ENCODE measurements around the gene HIPK2. TPM values are rescaled to one million over a fixed set of nuclear protein-coding genes. Genes with fewer than 3 reads are reported as not detected.

HIPK2 gene
- total and polyA plus RNA-seq, 2 of the 4 experiments (the other 2 are of a cell fraction), result 22.0 to 27.1 TPM

- no peak overlapping the region for H2AFZ ChIP-seq (replicated peaks; ENCODE audit: low read length, poor library complexity)
- intact Hi-C loops (cut with micrococcal nuclease), result no loop called here
- CTCF ChIA-PET, result interaction anchor here (0.6 kb wide), 1 partner anchor 64 kb away, joined by 3 read pairs; no protein-coding TSS in a partner anchor
- peaks cover 22% of the 10 kb centered on the region for H3K36me3 ChIP-seq (ENCODE audit: control insufficient read depth, insufficient read depth, low read length)
- no peak overlapping the region for H2AK9ac ChIP-seq (replicated peaks; ENCODE audit: low read depth, low read length, poor library complexity)
- peaks cover 41 to 73% of the 10 kb centered on the region in 2 experiments for H3K79me1 ChIP-seq (ENCODE audit: low read depth in 1 of 2, low read length in 2 of 2)
- dilution Hi-C loops (cut with HindIII; ENCODE audit: low sequenced_read_pairs, unreplicated experiment), result no loop called here
- POLR2A ChIA-PET (ENCODE audit: unreplicated experiment), result no interaction called here
- 94% methylated on average over 4 of the region's 10 CpGs; no CpG with 5 or more reads in 1 of the 2 experiments for WGBS, 2 experiments (ENCODE audit: extremely low coverage in 2 of 2, insufficient read length in 1 of 2)
- ATAC-seq (ENCODE audit: low read depth), result no peak
- peaks cover 28% of the 10 kb centered on the region for H3K9me1 ChIP-seq (ENCODE audit: insufficient read depth, low read length)
- peak overlapping the region; percentile 80; the same call in 1 of the 2 replicates for H2AK5ac ChIP-seq (ENCODE audit: low read depth, low read length)
- no peak overlapping the region for H3K4me2 ChIP-seq (ENCODE audit: low read depth, low read length)
- peak overlapping the region; percentile 32 to 34; a peak in 2 of 4 replicates for H4K8ac ChIP-seq (ENCODE audit: low read depth in 2 of 2, low read length in 2 of 2)
- H3K18ac ChIP-seq (ENCODE audit: low read depth, low read length), result no peak overlapping the region
- peaks cover 20% of the 10 kb centered on the region for H3K4me1 ChIP-seq (ENCODE audit: control insufficient read depth, insufficient read depth, low read length)
- no peak overlapping the region; the same call in 1 of the 2 replicates for H4K5ac ChIP-seq (ENCODE audit: low read depth, low read length)
- peaks cover 29% of the 10 kb centered on the region for H4K20me1 ChIP-seq (ENCODE audit: insufficient read depth, low read length)
- no peak overlapping the region for H3K4me3 ChIP-seq (ENCODE audit: insufficient read depth, low read depth, low read length)
- in situ Hi-C loops (cut with MboI; ENCODE audit: low sequenced_read_pairs), result no loop called here
- H2BK120ac ChIP-seq (ENCODE audit: low read depth, low read length), result peak overlapping the region; percentile 71; the same call in 1 of the 2 replicates
- no peaks in the 10 kb centered on the region for H3K27me3 ChIP-seq (ENCODE audit: control insufficient read depth, insufficient read depth, low read length)
- no peak overlapping the region for H3K56ac ChIP-seq (ENCODE audit: extremely low read depth, insufficient read depth, low read length)
- H3K23ac ChIP-seq (ENCODE audit: low read depth, low read length), result 0 out of 2 replicates have a peak overlapping the region, but pooled peaks have one; percentile 60
- no peak for DNase-seq
- peak overlapping the region; percentile 47; the same call in 1 of the 2 replicates for H4K91ac ChIP-seq (ENCODE audit: insufficient read depth, low read depth, low read length)
- H3K27ac ChIP-seq (ENCODE audit: insufficient read depth, low read length), result 0 out of 2 replicates have a peak overlapping the region, but pooled peaks have one; percentile 29
- no peak overlapping the region for H2BK5ac ChIP-seq (ENCODE audit: low read depth, low read length, poor library complexity, severe bottlenecking)
- no peak overlapping the region for H3K9ac ChIP-seq (ENCODE audit: low read depth, low read length)
- H2BK20ac ChIP-seq (ENCODE audit: low read depth, low read length), result peak overlapping the region; percentile 66
- TF ChIP-seq CEBPB (IDR thresholded peaks at IDR 0.05; ENCODE audit: low read depth, low read length) (no peak), RFX5 (IDR thresholded peaks at IDR 0.05; ENCODE audit: low read depth, low read length) (no peak), CTCF (conservative IDR thresholded peaks at IDR 0.05; ENCODE audit: low read depth, low read length) (no peak), SMC3 (IDR thresholded peaks at IDR 0.05; ENCODE audit: low read depth, low read length) (no peak), RAD21 (IDR thresholded peaks at IDR 0.05; ENCODE audit: low read length) (no peak), MXI1 (IDR thresholded peaks at IDR 0.05; ENCODE audit: borderline replicate concordance, low read depth, low read length) (no peak), BHLHE40 (IDR thresholded peaks at IDR 0.05; ENCODE audit: low read depth, low read length) (no peak), CHD1 (IDR thresholded peaks at IDR 0.05; ENCODE audit: low read depth, low read length) (no peak), MAZ (IDR thresholded peaks at IDR 0.05; ENCODE audit: borderline replicate concordance, low read depth, low read length) (no peak), RCOR1 (IDR thresholded peaks at IDR 0.05; ENCODE audit: insufficient replicate concordance, low read length) (no peak)
- TF ChIP-seq, protein P1, sequence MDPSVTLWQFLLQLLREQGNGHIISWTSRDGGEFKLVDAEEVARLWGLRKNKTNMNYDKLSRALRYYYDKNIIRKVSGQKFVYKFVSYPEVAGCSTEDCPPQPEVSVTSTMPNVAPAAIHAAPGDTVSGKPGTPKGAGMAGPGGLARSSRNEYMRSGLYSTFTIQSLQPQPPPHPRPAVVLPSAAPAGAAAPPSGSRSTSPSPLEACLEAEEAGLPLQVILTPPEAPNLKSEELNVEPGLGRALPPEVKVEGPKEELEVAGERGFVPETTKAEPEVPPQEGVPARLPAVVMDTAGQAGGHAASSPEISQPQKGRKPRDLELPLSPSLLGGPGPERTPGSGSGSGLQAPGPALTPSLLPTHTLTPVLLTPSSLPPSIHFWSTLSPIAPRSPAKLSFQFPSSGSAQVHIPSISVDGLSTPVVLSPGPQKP (IDR thresholded peaks at IDR 0.05; ENCODE audit: borderline replicate concordance, low read depth, low read length), result no peak
- H3K9me3 ChIP-seq (ENCODE audit: control insufficient read depth, insufficient read depth, low read length), result no peaks in the 10 kb centered on the region
- BruUV-seq (replicated peaks), result no TSS peak
- H3K14ac ChIP-seq (replicated peaks; ENCODE audit: low read depth, low read length), result peak overlapping the region; percentile 71
- H3K4ac ChIP-seq (ENCODE audit: low read depth, low read length), result peak overlapping the region; percentile 8; the same call in 1 of the 2 replicates
- H2BK15ac ChIP-seq (ENCODE audit: low read depth, low read length), result peak overlapping the region; percentile 55; the same call in 1 of the 3 replicates
These were observed 103.5 kb downstream of the HIPK2 start for GRCh38 chr7:139674341-139674740.

Data from IMR-90 (cell line).